ENCODE results near the gene CHRNA10.
"Not testable (repeated sequence)": the region's sequence is repeated elsewhere in the genome, so short reads cannot be mapped to it uniquely, and the experiment has no call there.

DNA sequence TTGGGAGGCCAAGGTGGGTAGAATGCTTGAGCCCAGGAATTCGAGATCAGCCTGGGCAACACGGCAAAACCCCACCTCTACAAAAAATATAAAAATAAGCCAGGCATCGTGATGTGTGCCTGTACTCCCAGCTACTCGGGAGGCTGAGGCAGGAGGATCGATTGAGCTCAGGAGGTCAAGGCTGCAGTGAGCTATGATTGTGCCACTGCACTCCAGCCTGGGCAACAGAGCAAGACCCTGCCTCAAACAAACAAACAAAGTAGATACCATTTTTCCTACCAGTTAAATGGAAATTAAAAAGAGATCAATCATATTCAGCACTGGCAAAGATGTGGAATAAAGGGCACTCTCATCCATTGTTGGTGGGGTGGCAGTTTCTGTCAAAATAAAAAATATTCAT, 13.9 kb downstream of the CHRNA10 start:
- TF ChIP-seq, protein P1, sequence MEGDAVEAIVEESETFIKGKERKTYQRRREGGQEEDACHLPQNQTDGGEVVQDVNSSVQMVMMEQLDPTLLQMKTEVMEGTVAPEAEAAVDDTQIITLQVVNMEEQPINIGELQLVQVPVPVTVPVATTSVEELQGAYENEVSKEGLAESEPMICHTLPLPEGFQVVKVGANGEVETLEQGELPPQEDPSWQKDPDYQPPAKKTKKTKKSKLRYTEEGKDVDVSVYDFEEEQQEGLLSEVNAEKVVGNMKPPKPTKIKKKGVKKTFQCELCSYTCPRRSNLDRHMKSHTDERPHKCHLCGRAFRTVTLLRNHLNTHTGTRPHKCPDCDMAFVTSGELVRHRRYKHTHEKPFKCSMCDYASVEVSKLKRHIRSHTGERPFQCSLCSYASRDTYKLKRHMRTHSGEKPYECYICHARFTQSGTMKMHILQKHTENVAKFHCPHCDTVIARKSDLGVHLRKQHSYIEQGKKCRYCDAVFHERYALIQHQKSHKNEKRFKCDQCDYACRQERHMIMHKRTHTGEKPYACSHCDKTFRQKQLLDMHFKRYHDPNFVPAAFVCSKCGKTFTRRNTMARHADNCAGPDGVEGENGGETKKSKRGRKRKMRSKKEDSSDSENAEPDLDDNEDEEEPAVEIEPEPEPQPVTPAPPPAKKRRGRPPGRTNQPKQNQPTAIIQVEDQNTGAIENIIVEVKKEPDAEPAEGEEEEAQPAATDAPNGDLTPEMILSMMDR (conservative IDR thresholded peaks at IDR 0.05): not testable (repeated sequence)
- TF ChIP-seq EZH2 (IDR thresholded peaks at IDR 0.05; ENCODE audit: low read depth): not testable (repeated sequence)

Data from PC-9 (cell line).